Gastrocnemius medialis (tissue), 4 donors: ENCODE measurements around the gene GBA3. TPM values are rescaled to one million over a fixed set of nuclear protein-coding genes. Genes with fewer than 3 reads are reported as not detected.

Experiments used
- ATAC-seq, 2 donors: fragments of 150-250 bp; one replicate each; pipeline ENCODE4 v1.9.1; 2016
- DNase-seq, 2 donors: peaks; one replicate each; pipeline ENCODE4 v3.0.0-alpha.2; 2019
- H3K27ac ChIP-seq, 4 donors: fragments of 200-600 bp; sonication (generic); 1 replicate in 1 of 4; 2 replicates in 3 of 4; pipeline ENCODE4 v1.5.1; 2016 to 2018; ENCODE audit warnings: mild to moderate bottlenecking in 2 of 4, moderate library complexity in 1 of 4
- H3K27me3 ChIP-seq, 3 donors: fragments of 200-600 bp; sonication (generic) in 2 of 3; 1 replicate in 1 of 3; 2 replicates in 2 of 3; pipeline versions ENCODE4 v1.5.1 to v1.6.0; 2016 to 2019; ENCODE audit warnings: mild to moderate bottlenecking in 1 of 3, moderate library complexity in 1 of 3
- H3K36me3 ChIP-seq, 2 donors: fragments of 200-600 bp; sonication (generic) in 1 of 2; one replicate each; pipeline ENCODE4 v1.5.1; 2017 to 2018
- H3K4me1 ChIP-seq, 2 donors: fragments of 200-600 bp; sonication (generic) in 1 of 2; one replicate each; pipeline ENCODE4 v1.5.1; 2016 to 2017; ENCODE audit warnings: mild to moderate bottlenecking in 2 of 2
- H3K4me3 ChIP-seq, 4 donors: fragments of 200-600 bp; sonication (generic) in 3 of 4; 1 replicate in 1 of 4; 2 replicates in 3 of 4; pipeline ENCODE4 v1.5.1; 2016 to 2019; ENCODE audit warnings: mild to moderate bottlenecking in 2 of 4
- H3K9me3 ChIP-seq, 3 donors: fragments of 200-600 bp; sonication (generic) in 2 of 3; 1 replicate in 1 of 3; 2 replicates in 2 of 3; pipeline ENCODE4 v1.5.1; 2016 to 2019
- CTCF ChIP-seq, 5 experiments: fragments of 450-650 bp in 3 of 5; fragments of 200-600 bp in 2 of 5; sonication (generic) in 2 of 5; IDR thresholded peaks in 4 of 5; conservative IDR thresholded peaks in 1 of 5; 1 replicate in 4 of 5; 2 replicates in 1 of 5; pipeline ENCODE4 v1.5.1; 2016 to 2019; ENCODE audit warnings: antibody characterized with exemption in 5 of 5, mild to moderate bottlenecking in 3 of 5, moderate library complexity in 3 of 5
- POLR2A ChIP-seq, 2 donors: fragments of 450-650 bp; IDR thresholded peaks; one replicate each; pipeline ENCODE4 v1.6.1; 2017; ENCODE audit warnings: antibody characterized with exemption in 2 of 2, mild to moderate bottlenecking in 2 of 2, moderate library complexity in 2 of 2
- in situ Hi-C, 4 donors: fragments of 200-750 bp; cut with MboI; loops; one replicate each; pipeline versions ENCODE4 v1.15.0 to v1.8.0; 2017; ENCODE audit warnings: low sequenced_read_pairs in 4 of 4
- intact Hi-C: fragments of 100-400 bp; cut with DNase I; formaldehyde crosslinking; loops from one replicate; pipeline ENCODE4 v1.15.1; 2023; ENCODE audit warnings: low total_unique reads
- total RNA-seq, 4 donors: library from RNA; depleted of rRNA; stranded (reverse); fragments of >200 nt; gene quantifications; one replicate each; pipeline versions ENCODE4 v1.1.0 to v1.2.3, GENCODE V29; 2016

GBA3 gene
- total RNA-seq, 4 donors from 2014 or later, result 0.24 TPM; not detected in 3

DNA sequence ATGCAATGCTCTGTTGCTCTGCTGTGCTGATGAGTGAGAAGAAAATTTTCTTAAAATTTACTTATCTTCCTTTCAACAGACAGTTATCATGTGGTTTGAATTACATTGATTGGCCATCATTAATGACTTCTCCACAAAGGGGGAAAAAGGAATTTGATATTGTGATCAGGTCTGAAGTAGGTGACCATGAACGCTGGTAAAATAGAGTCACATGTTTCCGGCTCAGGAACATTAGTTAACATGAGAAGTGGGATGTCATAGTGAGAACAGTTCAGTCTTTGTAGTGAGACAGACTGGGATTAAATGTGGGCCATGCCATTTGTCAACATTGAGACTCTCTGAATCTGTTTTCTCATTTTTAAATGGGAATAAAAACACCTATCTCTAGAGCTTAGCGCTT, 50.6 kb downstream of the GBA3 start:
- no peak overlapping the region for H3K4me3 ChIP-seq
- H3K27me3 ChIP-seq, result no peaks in the 10 kb centered on the region
- intact Hi-C loops (no loop called here), in situ Hi-C loops (loop anchor here in 1 of 4 donors (25.0 kb wide), 1 partner anchor 106 kb away; no protein-coding TSS in a partner anchor)
- ATAC-seq (no peak), DNase-seq (no peak)
- no peak for TF ChIP-seq POLR2A (IDR thresholded peaks at IDR 0.05)
- no peak for TF ChIP-seq CTCF (IDR thresholded peaks at IDR 0.05 in 4 of 5, conservative IDR thresholded peaks at IDR 0.05 in 1 of 5)
- H3K27ac ChIP-seq, result no peak overlapping the region
- H3K9me3 ChIP-seq, result no peaks in the 10 kb centered on the region
- no peaks in the 10 kb centered on the region for H3K36me3 ChIP-seq
- H3K4me1 ChIP-seq, result no peaks in the 10 kb centered on the region

- H3K4me3 ChIP-seq, result no peak overlapping the region
- H3K27me3 ChIP-seq, result no peaks in the 10 kb centered on the region
- in situ Hi-C loops (loop anchor here in 1 of 4 donors (25.0 kb wide), 1 partner anchor 107 kb away; no protein-coding TSS in a partner anchor), intact Hi-C loops (no loop called here)
- no peaks in the 10 kb centered on the region for H3K4me1 ChIP-seq
- no peaks in the 10 kb centered on the region for H3K36me3 ChIP-seq
- DNase-seq, result no peak
- no peak for ATAC-seq
- no peak overlapping the region for H3K27ac ChIP-seq
- no peaks in the 10 kb centered on the region for H3K9me3 ChIP-seq
- TF ChIP-seq POLR2A (IDR thresholded peaks at IDR 0.05), result no peak
- no peak for TF ChIP-seq CTCF (IDR thresholded peaks at IDR 0.05 in 4 of 5, conservative IDR thresholded peaks at IDR 0.05 in 1 of 5)
Observed at GRCh38 chr4:22744478-22745062, 51.8 kb downstream of the GBA3 start.

DNA sequence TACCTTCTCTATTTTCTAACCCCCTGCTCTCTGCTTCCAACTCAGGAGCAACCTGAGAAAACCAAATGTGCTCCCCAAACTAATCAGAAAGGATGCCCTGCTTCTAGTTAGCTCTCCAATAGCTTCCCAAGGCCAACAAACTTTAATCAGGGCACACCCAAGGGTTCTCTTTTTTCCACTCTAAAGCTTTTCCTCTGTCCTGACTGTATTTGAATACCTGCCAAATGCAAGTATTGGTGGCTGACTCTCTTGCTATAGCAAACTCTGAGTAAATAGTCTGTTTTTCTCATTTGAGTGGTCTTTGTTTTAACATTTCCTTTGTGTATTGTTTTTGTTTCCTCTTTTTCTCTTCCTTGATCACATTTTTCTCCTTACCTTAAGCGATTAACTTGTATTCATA, 52.5 kb downstream of the GBA3 start:
- Histone ChIP-seq H3K9me3 (no peaks in the 10 kb centered on the region), H3K4me1 (no peaks in the 10 kb centered on the region), H3K27ac (no peak overlapping the region), H3K36me3 (no peaks in the 10 kb centered on the region), H3K27me3 (no peaks in the 10 kb centered on the region), H3K4me3 (no peak overlapping the region)
- in situ Hi-C loops (loop anchor here in 1 of 4 donors (25.0 kb wide), 1 partner anchor 108 kb away; no protein-coding TSS in a partner anchor), intact Hi-C loops (no loop called here)
- no peak for TF ChIP-seq CTCF (IDR thresholded peaks at IDR 0.05 in 4 of 5, conservative IDR thresholded peaks at IDR 0.05 in 1 of 5)
- no peak for DNase-seq
- ATAC-seq, result no peak

DNA sequence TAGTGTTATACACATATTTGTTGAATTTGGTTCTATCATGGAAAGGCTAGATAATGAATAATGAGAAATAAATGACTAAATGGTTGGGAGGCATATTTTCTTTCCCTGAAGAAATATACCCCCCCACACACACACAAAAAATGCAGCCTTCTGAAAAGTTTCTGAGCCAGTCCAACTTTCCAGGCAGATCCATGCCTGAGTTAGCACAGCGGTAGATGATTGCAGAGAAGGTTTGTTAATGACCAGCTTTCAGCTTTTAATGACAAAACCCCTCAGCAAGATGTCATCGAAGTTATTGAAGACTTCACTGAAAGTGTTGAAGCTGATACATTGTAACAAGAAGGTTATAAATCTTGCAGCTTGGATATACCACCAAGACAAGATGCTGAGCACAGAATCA, 61.4 kb downstream of the GBA3 start:
- Histone ChIP-seq H3K9me3 (no peaks in the 10 kb centered on the region), H3K27ac (no peak overlapping the region), H3K36me3 (no peaks in the 10 kb centered on the region), H3K27me3 (no peaks in the 10 kb centered on the region), H3K4me3 (no peak overlapping the region), H3K4me1 (no peaks in the 10 kb centered on the region)
- intact Hi-C loops, result no loop called here
- no peak for TF ChIP-seq POLR2A (IDR thresholded peaks at IDR 0.05)
- no peak for TF ChIP-seq CTCF (IDR thresholded peaks at IDR 0.05 in 4 of 5, conservative IDR thresholded peaks at IDR 0.05 in 1 of 5)
- DNase-seq (no peak), ATAC-seq (no peak)
- in situ Hi-C loops, result no loop called here

DNA sequence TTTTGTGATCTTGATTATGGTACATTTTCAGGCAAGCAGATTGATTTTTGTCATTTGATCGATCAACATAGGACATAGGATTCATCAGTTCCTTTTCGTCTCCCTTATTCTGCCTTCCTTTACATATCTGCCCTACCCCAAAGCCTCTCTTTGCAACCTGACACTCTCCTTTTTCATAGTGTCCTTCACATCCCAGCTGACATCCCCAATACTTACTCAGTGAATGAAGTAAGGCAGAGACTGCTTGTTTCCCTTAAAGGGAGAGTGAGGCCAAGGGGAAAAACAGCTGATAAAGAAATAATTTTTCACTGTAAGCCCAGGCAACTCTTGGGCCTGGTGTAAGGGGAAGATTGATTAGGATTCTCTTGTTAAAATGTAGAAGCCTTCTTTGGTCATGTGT, 69.8 kb downstream of the GBA3 start:
- no peaks in the 10 kb centered on the region for H3K27me3 ChIP-seq
- intact Hi-C loops (no loop called here), in situ Hi-C loops (no loop called here)
- DNase-seq (no peak), ATAC-seq (no peak)
- H3K4me1 ChIP-seq, result no peaks in the 10 kb centered on the region
- H3K9me3 ChIP-seq, result no peaks in the 10 kb centered on the region
- H3K36me3 ChIP-seq, result no peaks in the 10 kb centered on the region
- no peak overlapping the region for H3K27ac ChIP-seq
- no peak overlapping the region for H3K4me3 ChIP-seq
- TF ChIP-seq POLR2A (IDR thresholded peaks at IDR 0.05) (no peak), CTCF (IDR thresholded peaks at IDR 0.05 in 4 of 5, conservative IDR thresholded peaks at IDR 0.05 in 1 of 5) (no peak)
